IPS-NIHi11 (cell line): Measurements from ENCODE around the gene A4GALT.
A peak's percentile ranks its signal among the peaks of the same experiment; 100 is the strongest.

Experiments used
- DNase-seq: peaks from one replicate; pipeline ENCODE4 v3.0.0; 2012; ENCODE audit warnings: mixed read lengths, low spot score

Gene A4GALT

GRCh38 chr22:42649246-42650099, 71.2 kb downstream of the A4GALT start, which contains the start of gene CYB5R3:
Gene CYB5R3 (minus strand): TSS chr22:42649392. CDS start chr22:42649315, 77 bp downstream.
- DNase-seq = peak; percentile 98

- peak; percentile 14 for DNase-seq
Observed at GRCh38 chr22:42648368-42649245, 72.1 kb downstream of the A4GALT start.

GRCh38 chr22:42648017-42648367, 72.7 kb downstream of the A4GALT start:
- peak; percentile 6 for DNase-seq

GRCh38 chr22:42646569-42647525, 73.8 kb downstream of the A4GALT start:
- no peak for DNase-seq

GRCh38 chr22:42645938-42646568, 74.6 kb downstream of the A4GALT start:
- no peak for DNase-seq

- no peak for DNase-seq
Observed at GRCh38 chr22:42645341-42645937, 75.2 kb downstream of the A4GALT start.

- no peak for DNase-seq
Observed at GRCh38 chr22:42644422-42645340, 76.0 kb downstream of the A4GALT start.

GRCh38 chr22:42643634-42644421, 76.8 kb downstream of the A4GALT start:
- no peak for DNase-seq

- no peak for DNase-seq
Observed at GRCh38 chr22:42642806-42643633, 77.7 kb downstream of the A4GALT start.
